Left cardiac atrium (tissue), 4 donors: ENCODE data around the gene GDF9. TPM values are rescaled to one million over a fixed set of nuclear protein-coding genes. Genes with fewer than 3 reads are reported as not detected.

Experiments used
- ATAC-seq, 2 donors: fragments of 200-7000 bp; cut with Tn5 transposase; one replicate each; pipeline ENCODE4 v1.9.1; 2020; ENCODE audit warnings: mild to moderate bottlenecking in 2 of 2, moderate library complexity in 2 of 2
- DNase-seq: peaks from one replicate; pipeline ENCODE4 v3.0.0-alpha.2; 2020
- intact Hi-C, 2 donors: fragments of 100-400 bp; cut with DNase I; formaldehyde crosslinking; loops; one replicate each; pipeline versions ENCODE4 v1.14.1 to v1.15.1; 2022 to 2023
- total RNA-seq, 2 donors: library from RNA; stranded (reverse); fragmentation: NEBNext Ultra II Directional; extraction: Animal tissue kit (Norgen Biotek cat#: 25700); gene quantifications; one replicate each; pipeline ENCODE4 v1.2.1, GENCODE V29; 2021
- donor health status: DM: no; HTN: yes; CAD: no.
- donor health status: DM: no; HTN: yes; CAD: no; lungs with severe emphysema.
- donor health status: DM: yes; HTN: yes; CAD: no.
- donor health status: Dilated cardiomyopathy.

GDF9 gene
- total RNA-seq, 2 donors from 2014 or later = 0.65 TPM; not detected in 1

DNA sequence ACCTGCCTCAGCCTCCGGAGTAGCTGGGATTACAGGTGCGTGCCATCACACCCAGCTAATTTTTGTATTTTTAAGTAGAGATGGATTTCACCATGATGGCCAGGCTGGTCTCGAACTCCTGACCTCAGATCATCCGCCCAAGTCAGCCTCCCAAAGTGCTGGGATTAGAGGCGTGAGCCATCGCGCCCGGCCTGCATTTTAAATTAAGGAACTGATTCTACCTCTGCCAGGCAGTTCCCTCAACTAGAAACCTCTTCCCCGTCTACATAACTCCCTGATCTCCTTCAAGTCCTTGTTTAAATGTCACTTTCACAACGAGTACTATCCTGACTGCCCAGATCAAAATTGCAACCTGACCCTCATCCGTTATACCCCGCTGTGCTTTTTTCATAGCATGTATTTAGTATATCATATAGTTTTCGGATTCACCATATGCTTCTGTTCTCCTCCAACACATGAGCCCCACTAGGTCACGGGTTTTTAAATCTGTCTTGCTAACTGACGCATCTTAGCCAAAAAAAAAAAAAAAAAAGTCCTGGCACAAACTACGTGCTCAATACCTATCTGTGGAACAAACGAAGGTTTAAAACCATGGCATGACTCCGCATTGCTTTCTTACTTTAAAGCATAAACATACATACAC lies 54.0 kb downstream of the GDF9 start:
- no peak for DNase-seq
- no peak for ATAC-seq
- intact Hi-C loops = loop anchor here in 1 of 2 donors (10.0 kb wide), 1 partner anchor 57 kb away; no protein-coding TSS in a partner anchor

Other genes starting within 250 kb of the GDF9 start
- gene IL13, start 208.3 kb downstream of the GDF9 start, total RNA-seq = not detected
- gene IL4, start 192.5 kb downstream of the GDF9 start, total RNA-seq = not detected
- gene KIF3A, start 128.9 kb downstream of the GDF9 start, total RNA-seq = 1 to 10 TPM; 6.4 to 8.0 TPM
- gene CCNI2, start 119.0 kb downstream of the GDF9 start, total RNA-seq = not detected
- gene SEPTIN8, start 89.2 kb downstream of the GDF9 start, total RNA-seq = 10 to 100 TPM; 29.4 to 31.3 TPM
- under 1 TPM in 1 of 2 donors, not detected in 1; 0.06 TPM for gene SOWAHA, start 53.2 kb downstream of the GDF9 start, total RNA-seq
- gene SHROOM1, start 35.8 kb downstream of the GDF9 start, total RNA-seq = 1 to 10 TPM; 6.1 to 7.2 TPM
- 1,000 to 10,000 TPM; 1,029 to 1,106 TPM for gene UQCRQ, start 173 bp upstream of the GDF9 start, total RNA-seq
- gene LEAP2, start 7.2 kb upstream of the GDF9 start, total RNA-seq = 1 to 10 TPM; 1.1 to 1.3 TPM
- gene AFF4, start 97.2 kb upstream of the GDF9 start, total RNA-seq = 10 to 100 TPM; 33.3 to 58.1 TPM
- 10 to 100 TPM; 14.9 to 19.2 TPM for gene ZCCHC10, start 160.1 kb upstream of the GDF9 start, total RNA-seq
- 10 to 100 TPM; 68.0 to 79.9 TPM for gene HSPA4, start 185.5 kb upstream of the GDF9 start, total RNA-seq